AG09319 (cell line): ENCODE results near the gene SDR9C7.
"Not testable (repeated sequence)": the region's sequence is repeated elsewhere in the genome, so short reads cannot be mapped to it uniquely, and the experiment has no call there.

Experiments
- DNase-seq: peaks from one replicate; pipeline ENCODE4 v3.0.0-alpha.2; 2010; ENCODE audit warnings: low read depth; ENCODE audit errors: extremely low read depth
- TF ChIP-seq, protein P1 (sequence below): IDR thresholded peaks from 2 replicates; pipeline ENCODE4 v1.5.1; 2011; ENCODE audit warnings: low read depth, mild to moderate bottlenecking, inconsistent platforms, low read length, moderate library complexity

SDR9C7 gene

DNA sequence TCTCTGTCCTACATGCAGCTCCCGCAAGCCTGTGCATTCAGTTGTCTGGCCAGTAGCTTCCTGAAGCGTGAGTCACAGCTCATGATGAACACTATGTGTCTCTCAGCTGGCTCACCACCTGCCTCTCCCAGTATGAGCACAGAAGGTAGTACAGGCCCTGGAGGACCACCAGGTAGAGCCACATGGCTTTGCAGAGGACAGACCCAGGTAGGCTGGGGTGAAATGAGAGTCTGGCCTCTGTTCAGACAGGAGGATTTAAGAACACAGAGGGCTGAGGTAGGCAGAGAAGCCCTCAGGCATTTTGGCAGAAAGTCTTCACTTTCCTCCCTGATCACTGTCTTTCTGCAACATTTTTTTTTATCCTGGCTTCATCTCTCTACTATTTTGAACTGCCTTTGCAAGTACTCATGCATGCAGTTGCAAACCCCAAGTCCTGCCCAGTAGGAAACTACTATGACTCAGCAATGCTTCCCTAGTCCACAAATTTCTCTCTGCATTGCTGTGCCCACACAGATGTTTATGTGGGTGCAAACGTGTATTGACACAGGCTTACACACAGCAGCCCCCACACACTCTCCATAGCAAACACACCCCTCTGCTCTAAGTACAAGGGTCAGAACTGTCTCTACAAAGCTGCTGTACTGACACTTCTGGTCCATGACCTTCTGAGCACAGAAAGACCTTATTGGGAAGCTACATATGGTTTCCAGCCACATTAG lies 7.2 kb upstream of the SDR9C7 start:
- TF ChIP-seq, protein P1, sequence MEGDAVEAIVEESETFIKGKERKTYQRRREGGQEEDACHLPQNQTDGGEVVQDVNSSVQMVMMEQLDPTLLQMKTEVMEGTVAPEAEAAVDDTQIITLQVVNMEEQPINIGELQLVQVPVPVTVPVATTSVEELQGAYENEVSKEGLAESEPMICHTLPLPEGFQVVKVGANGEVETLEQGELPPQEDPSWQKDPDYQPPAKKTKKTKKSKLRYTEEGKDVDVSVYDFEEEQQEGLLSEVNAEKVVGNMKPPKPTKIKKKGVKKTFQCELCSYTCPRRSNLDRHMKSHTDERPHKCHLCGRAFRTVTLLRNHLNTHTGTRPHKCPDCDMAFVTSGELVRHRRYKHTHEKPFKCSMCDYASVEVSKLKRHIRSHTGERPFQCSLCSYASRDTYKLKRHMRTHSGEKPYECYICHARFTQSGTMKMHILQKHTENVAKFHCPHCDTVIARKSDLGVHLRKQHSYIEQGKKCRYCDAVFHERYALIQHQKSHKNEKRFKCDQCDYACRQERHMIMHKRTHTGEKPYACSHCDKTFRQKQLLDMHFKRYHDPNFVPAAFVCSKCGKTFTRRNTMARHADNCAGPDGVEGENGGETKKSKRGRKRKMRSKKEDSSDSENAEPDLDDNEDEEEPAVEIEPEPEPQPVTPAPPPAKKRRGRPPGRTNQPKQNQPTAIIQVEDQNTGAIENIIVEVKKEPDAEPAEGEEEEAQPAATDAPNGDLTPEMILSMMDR = no peak
- DNase-seq = no peak

DNA sequence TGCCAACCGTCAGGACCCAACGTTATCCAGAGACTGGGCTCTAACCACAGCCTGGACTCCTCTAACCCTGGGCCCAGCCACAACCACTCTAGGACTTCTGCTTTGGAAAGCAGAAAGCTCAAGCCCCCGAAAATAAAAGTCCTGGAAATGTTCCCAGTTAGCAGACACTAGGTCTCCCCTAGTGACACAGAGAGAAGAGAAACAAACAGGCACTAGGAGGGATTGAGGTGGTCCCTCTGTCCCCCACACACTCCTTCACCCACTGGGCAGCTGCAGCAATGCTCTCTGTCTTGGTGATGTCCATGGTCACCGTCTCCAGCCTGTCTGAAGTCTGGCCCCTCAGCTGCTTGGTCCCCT lies 6.7 kb upstream of the SDR9C7 start:
- DNase-seq = not testable (repeated sequence)

DNA sequence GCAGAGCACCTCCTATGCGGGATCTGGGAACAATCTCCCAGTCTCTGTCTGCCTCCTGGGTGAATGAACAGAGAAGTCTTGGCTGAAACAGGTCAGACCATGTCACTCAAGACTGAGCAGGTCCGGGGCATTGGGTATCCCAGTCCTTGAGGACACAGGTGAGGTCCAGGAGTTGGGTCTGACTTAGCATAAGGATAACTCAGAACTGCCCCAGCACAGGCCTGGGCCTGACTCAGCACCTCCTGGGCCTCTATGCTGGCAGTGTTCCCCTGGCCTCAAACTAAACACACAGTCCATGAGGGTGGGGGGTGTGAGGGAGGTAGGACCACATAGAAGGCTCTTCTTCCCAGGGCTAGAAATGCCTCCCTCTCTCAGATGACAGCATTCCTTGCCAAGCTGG lies 1.5 kb upstream of the SDR9C7 start:
- TF ChIP-seq, protein P1 = no peak

DNA sequence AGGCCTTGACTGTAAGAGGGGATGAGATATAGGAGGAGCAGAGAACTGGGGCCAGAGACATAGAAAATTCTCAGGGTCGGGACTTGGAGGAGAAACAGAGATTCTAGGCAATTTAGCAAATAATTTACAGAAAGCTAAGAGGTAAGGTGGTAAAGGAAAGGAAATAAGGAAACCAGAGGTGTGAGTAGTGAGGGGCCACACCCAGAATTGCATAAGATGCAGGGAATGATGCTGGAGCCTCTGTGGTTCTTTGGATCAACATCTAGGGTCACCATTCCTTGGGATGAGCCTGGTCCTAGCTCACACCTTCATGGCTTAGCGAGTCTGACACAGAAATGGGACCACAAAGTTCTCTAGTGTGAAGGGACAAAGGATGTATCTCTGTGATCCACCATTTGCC lies 949 bp upstream of the SDR9C7 start:
- no peak for DNase-seq
- TF ChIP-seq, protein P1 = no peak

More for the DNA sequence above, 1.5 kb upstream of the SDR9C7 start:
- no peak for DNase-seq

- DNase-seq = no peak
- TF ChIP-seq, protein P1 = no peak
Observed at GRCh38 chr12:56932867-56933266, 1.3 kb downstream of the SDR9C7 start.

DNA sequence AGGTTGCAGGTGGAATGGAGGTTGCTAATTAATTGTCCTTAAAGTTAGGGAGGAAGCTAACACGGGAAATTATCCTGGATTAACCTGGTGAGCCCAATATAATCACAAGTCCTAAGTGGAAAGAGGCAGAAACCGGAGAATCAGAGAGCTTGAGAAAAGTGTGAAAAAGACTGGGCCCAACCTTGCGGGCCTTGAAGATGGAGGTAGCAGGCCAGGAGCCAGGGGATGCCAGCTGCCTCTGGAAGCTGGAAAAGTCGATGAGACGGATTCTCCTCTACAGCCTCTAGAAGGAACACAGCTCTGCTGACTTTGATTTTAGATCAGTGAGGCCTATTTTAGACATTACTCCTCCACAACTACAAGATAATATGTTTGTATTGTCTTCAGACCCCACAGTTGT lies 2.1 kb downstream of the SDR9C7 start:
- DNase-seq = no peak

GRCh38 chr12:56931474-56931978 lies 2.7 kb downstream of the SDR9C7 start:
- DNase-seq = no peak
- TF ChIP-seq, protein P1 = no peak

More for the DNA sequence above, 2.1 kb downstream of the SDR9C7 start:
- TF ChIP-seq, protein P1 = no peak

DNA sequence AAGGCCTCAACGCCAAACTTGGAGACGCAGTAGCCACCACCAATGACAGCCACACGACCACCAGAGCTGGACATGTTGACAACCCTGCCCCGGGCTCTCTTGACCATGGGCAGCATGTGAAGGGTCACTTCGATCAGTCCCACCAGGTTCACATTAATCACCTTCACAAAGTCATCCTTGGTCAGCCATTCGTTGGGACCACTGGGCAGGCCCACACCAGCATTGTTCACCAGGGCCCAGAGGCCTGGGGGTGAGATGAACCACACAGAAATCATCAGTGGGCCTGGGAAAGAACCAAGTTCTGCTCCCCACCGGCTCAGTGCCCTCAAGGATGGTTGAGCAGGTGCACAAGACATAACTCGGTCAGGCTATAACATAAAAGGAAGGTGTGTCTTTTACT lies 4.0 kb downstream of the SDR9C7 start:
- DNase-seq = no peak
- TF ChIP-seq, protein P1 = no peak
